ENCODE measurements around the gene INPP5J. TPM values are rescaled to one million over a fixed set of nuclear protein-coding genes. Genes with fewer than 3 reads are reported as not detected.

INPP5J gene
- total RNA-seq, 1 experiment from 2014 or later: 0.12 TPM

Other genes starting within 250 kb of the INPP5J start
- 29.7 and 32.6 TPM in 2 replicates for gene MORC2, start 154.2 kb upstream of the INPP5J start, total RNA-seq (2014; rRNA removed; shearing (Covaris generic))
- gene TUG1, start 153.7 kb upstream of the INPP5J start, total RNA-seq (2014; rRNA removed; shearing (Covaris generic)): 60.1 and 73.0 TPM in 2 replicates
- 33.5 and 34.2 TPM in 2 replicates for gene SMTN, start 41.6 kb upstream of the INPP5J start, total RNA-seq (2014; rRNA removed; shearing (Covaris generic))
- 0.24 TPM in 1 of 2 replicates, not detected in the other for gene SELENOM, start 15.4 kb upstream of the INPP5J start, total RNA-seq (2014; rRNA removed; shearing (Covaris generic))
- gene PLA2G3, start 17.5 kb downstream of the INPP5J start, total RNA-seq (2014; rRNA removed; shearing (Covaris generic)): 0.61 and 0.87 TPM in 2 replicates
- 23.3 and 24.2 TPM in 2 replicates for gene RNF185, start 37.2 kb downstream of the INPP5J start, total RNA-seq (2014; rRNA removed; shearing (Covaris generic))
- 20.8 and 28.5 TPM in 2 replicates for gene LIMK2, start 89.3 kb downstream of the INPP5J start, total RNA-seq (2014; rRNA removed; shearing (Covaris generic))
- 0.47 and 0.51 TPM in 2 replicates for gene PIK3IP1, start 169.5 kb downstream of the INPP5J start, total RNA-seq (2014; rRNA removed; shearing (Covaris generic))
- gene PATZ1, start 223.4 kb downstream of the INPP5J start, total RNA-seq (2014; rRNA removed; shearing (Covaris generic)): 22.6 and 24.1 TPM in 2 replicates